ENCODE data around the gene GSG1L2. TPM values are rescaled to one million over a fixed set of nuclear protein-coding genes. Genes with fewer than 3 reads are reported as not detected.

GSG1L2 gene
- total and polyA plus RNA-seq, 2 donors from 2014 or later, result not detected

DNA sequence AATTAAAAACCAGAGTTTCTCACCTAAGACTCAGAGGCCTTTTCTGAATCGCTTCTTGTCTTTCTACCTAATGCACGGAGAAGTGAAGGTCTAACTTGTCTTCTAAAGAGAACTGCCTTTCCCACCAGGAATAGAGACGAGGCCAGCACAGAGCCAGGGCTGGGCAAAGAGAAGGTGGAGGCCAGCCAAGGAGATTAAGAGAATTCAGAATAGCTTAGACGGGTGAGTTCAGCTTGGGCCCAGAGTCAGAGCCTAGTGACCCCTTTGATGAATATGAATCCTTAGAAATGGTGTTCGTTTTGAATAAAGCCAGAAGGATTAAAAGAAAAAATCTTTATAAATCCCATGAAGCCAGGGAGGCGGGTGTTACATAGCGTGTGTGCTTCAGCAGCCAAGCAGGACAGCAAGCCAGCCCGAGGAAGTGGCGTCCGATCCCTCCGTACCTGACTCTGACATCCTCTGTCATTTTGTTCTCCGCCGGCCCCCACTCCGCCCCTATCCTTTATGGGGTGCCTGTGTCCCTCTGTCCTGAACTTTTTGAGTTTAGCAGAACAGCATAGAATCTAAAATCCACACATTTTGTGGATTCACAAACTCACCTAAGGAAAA lies 7.4 kb downstream of the GSG1L2 start:
- TF ChIP-seq, protein P1, sequence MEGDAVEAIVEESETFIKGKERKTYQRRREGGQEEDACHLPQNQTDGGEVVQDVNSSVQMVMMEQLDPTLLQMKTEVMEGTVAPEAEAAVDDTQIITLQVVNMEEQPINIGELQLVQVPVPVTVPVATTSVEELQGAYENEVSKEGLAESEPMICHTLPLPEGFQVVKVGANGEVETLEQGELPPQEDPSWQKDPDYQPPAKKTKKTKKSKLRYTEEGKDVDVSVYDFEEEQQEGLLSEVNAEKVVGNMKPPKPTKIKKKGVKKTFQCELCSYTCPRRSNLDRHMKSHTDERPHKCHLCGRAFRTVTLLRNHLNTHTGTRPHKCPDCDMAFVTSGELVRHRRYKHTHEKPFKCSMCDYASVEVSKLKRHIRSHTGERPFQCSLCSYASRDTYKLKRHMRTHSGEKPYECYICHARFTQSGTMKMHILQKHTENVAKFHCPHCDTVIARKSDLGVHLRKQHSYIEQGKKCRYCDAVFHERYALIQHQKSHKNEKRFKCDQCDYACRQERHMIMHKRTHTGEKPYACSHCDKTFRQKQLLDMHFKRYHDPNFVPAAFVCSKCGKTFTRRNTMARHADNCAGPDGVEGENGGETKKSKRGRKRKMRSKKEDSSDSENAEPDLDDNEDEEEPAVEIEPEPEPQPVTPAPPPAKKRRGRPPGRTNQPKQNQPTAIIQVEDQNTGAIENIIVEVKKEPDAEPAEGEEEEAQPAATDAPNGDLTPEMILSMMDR (IDR thresholded peaks at IDR 0.05; ENCODE audit: borderline replicate concordance, extremely low read depth, insufficient read depth), result no peak
- no peaks in the 10 kb centered on the region for H3K4me1 ChIP-seq (ENCODE audit: control insufficient read depth in 2 of 3, insufficient read depth in 2 of 3, low read depth in 1 of 3, low read length in 3 of 3)
- DNase-seq (no peak), FAIRE-seq (no peak)
- H3K9ac ChIP-seq (ENCODE audit: low read length in 3 of 3), result no peak overlapping the region
- no peaks in the 10 kb centered on the region for H3K27me3 ChIP-seq (ENCODE audit: control insufficient read depth, insufficient read depth, low read length)
- intact Hi-C loops (cut with DNase I), result no loop called here
- no peaks in the 10 kb centered on the region for H3K9me3 ChIP-seq (ENCODE audit: control insufficient read depth in 2 of 3, insufficient read depth in 1 of 3, low read length in 3 of 3)
- no peaks in the 10 kb centered on the region for H3K36me3 ChIP-seq (ENCODE audit: control insufficient read depth in 2 of 3, insufficient read depth in 3 of 3, low read length in 3 of 3)
- H3K4me3 ChIP-seq (ENCODE audit: low read length in 3 of 3), result no peak overlapping the region
- no peak overlapping the region for H3K27ac ChIP-seq (ENCODE audit: low read depth in 2 of 2, low read length in 2 of 2)

DNA sequence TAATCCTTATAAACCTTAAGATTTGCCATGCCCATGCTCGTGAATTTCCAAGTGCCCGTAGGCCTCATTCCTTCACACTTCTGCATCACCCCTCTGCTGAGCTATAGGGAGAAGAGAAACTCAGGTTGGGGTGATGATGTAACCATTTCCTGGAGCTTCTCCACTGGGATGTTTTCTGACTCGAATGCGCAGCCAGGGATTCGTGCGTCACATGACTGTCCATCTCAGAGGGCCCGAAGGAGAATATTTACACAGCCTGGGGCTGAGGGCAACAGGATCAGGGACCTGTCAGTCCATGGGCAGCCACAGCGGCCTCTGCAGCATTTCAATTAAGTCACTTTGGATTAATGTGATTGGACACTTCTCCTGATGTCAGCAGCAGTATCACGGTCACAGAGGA lies 8.7 kb downstream of the GSG1L2 start:
- H3K36me3 ChIP-seq (ENCODE audit: control insufficient read depth in 2 of 3, insufficient read depth in 3 of 3, low read length in 3 of 3), result no peaks in the 10 kb centered on the region
- no peak overlapping the region for H3K4me3 ChIP-seq (ENCODE audit: low read length in 3 of 3)
- H3K27me3 ChIP-seq (ENCODE audit: control insufficient read depth, insufficient read depth, low read length), result no peaks in the 10 kb centered on the region
- H3K9me3 ChIP-seq (ENCODE audit: control insufficient read depth in 2 of 3, insufficient read depth in 1 of 3, low read length in 3 of 3), result no peaks in the 10 kb centered on the region
- intact Hi-C loops (cut with DNase I), result no loop called here
- H3K9ac ChIP-seq (ENCODE audit: low read length in 3 of 3), result no peak overlapping the region
- DNase-seq (no peak), FAIRE-seq (no peak)
- no peaks in the 10 kb centered on the region for H3K4me1 ChIP-seq (ENCODE audit: control insufficient read depth in 2 of 3, insufficient read depth in 2 of 3, low read depth in 1 of 3, low read length in 3 of 3)
- TF ChIP-seq, protein P1 (IDR thresholded peaks at IDR 0.05; ENCODE audit: borderline replicate concordance, extremely low read depth, insufficient read depth), result no peak
- no peak overlapping the region for H3K27ac ChIP-seq (ENCODE audit: low read depth in 2 of 2, low read length in 2 of 2)

DNA sequence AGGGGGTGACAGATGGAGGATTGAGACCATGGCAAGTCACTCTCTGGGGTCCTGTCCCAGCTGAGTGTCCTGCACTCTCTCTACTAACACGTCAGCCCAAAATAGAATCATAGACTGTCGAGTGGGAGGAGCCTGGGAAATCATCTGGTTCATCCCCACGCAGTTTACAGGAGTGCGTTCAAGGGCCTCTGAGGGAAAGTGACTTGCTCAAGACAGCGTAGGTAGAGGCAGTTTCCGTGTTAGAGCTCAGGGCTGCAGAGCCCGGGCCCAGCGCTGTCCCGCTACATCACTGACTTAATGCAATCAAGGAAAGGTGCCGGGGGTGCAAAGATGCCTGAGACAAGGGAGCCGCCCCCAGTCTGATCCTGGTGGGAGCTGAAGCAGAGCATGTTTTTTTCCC lies 10.3 kb downstream of the GSG1L2 start:
- Histone ChIP-seq H3K4me3 (ENCODE audit: low read length in 3 of 3) (no peak overlapping the region), H3K4me1 (ENCODE audit: control insufficient read depth in 2 of 3, insufficient read depth in 2 of 3, low read depth in 1 of 3, low read length in 3 of 3) (no peaks in the 10 kb centered on the region), H3K9me3 (ENCODE audit: control insufficient read depth in 2 of 3, insufficient read depth in 1 of 3, low read length in 3 of 3) (no peaks in the 10 kb centered on the region), H3K9ac (ENCODE audit: low read length in 3 of 3) (no peak overlapping the region), H3K27me3 (ENCODE audit: control insufficient read depth, insufficient read depth, low read length) (no peaks in the 10 kb centered on the region), H3K36me3 (ENCODE audit: control insufficient read depth in 2 of 3, insufficient read depth in 3 of 3, low read length in 3 of 3) (no peaks in the 10 kb centered on the region), H3K27ac (ENCODE audit: low read depth in 2 of 2, low read length in 2 of 2) (no peak overlapping the region)
- intact Hi-C loops (cut with DNase I), result no loop called here
- TF ChIP-seq, protein P1 (IDR thresholded peaks at IDR 0.05; ENCODE audit: borderline replicate concordance, extremely low read depth, insufficient read depth), result no peak
- no peak for DNase-seq
- no peak for FAIRE-seq

DNA sequence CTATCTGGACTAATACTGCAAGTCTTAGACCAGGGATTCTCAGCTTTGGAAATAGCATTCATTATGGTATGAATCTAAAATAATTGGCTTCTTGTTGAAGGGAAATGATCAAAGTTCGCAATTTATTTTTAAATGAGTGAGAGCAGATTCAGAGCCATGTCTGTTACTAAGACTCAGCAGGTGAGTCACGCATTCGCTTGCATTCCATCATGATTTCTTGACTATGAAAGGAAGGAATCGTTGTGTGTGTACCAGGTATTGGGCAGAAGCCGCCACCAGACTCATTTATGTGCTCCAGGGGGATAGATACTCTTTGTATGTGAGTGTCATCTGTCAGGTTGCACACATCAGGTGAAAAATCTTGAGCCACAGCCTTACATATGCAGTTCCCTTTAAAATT lies 10.8 kb downstream of the GSG1L2 start:
- FAIRE-seq (no peak), DNase-seq (no peak)
- intact Hi-C loops (cut with DNase I), result no loop called here
- no peak overlapping the region for H3K9ac ChIP-seq (ENCODE audit: low read length in 3 of 3)
- H3K27me3 ChIP-seq (ENCODE audit: control insufficient read depth, insufficient read depth, low read length), result no peaks in the 10 kb centered on the region
- no peaks in the 10 kb centered on the region for H3K36me3 ChIP-seq (ENCODE audit: control insufficient read depth in 2 of 3, insufficient read depth in 3 of 3, low read length in 3 of 3)
- no peaks in the 10 kb centered on the region for H3K4me1 ChIP-seq (ENCODE audit: control insufficient read depth in 2 of 3, insufficient read depth in 2 of 3, low read depth in 1 of 3, low read length in 3 of 3)
- TF ChIP-seq, protein P1 (IDR thresholded peaks at IDR 0.05; ENCODE audit: borderline replicate concordance, extremely low read depth, insufficient read depth), result no peak
- H3K27ac ChIP-seq (ENCODE audit: low read depth in 2 of 2, low read length in 2 of 2), result no peak overlapping the region
- no peak overlapping the region for H3K4me3 ChIP-seq (ENCODE audit: low read length in 3 of 3)
- no peaks in the 10 kb centered on the region for H3K9me3 ChIP-seq (ENCODE audit: control insufficient read depth in 2 of 3, insufficient read depth in 1 of 3, low read length in 3 of 3)

Data from kidney (tissue), 14 donors.